GM20431 (cell line): ENCODE results near the gene SAMD14.

Experiments
- in situ Hi-C: fragments of 300-500 bp; cut with MseI, MboI; formaldehyde crosslinking; loops from one replicate; pipeline ENCODE4 v1.15.0; 2020; ENCODE audit warnings: low sequenced_read_pairs; ENCODE audit not compliant: unreplicated experiment

SAMD14 gene

GRCh38 chr17:50129728-50130558 is at the start of gene SAMD14:
Gene SAMD14 (minus strand): TSS chr17:50130160. CDS start chr17:50124959, 5,201 bp downstream.
- in situ Hi-C loops = no loop called here

GRCh38 chr17:50177983-50178834 is 48.2 kb upstream of the SAMD14 start:
- in situ Hi-C loops = no loop called here

GRCh38 chr17:50177476-50177875 is 47.5 kb upstream of the SAMD14 start:
- in situ Hi-C loops = no loop called here

- in situ Hi-C loops = no loop called here
Observed at GRCh38 chr17:50176559-50177357, 46.8 kb upstream of the SAMD14 start.

GRCh38 chr17:50175035-50175807 is 45.3 kb upstream of the SAMD14 start:
- in situ Hi-C loops = no loop called here

- in situ Hi-C loops = no loop called here
Observed at GRCh38 chr17:50174444-50174843, 44.5 kb upstream of the SAMD14 start.

GRCh38 chr17:50173335-50173941 is 43.5 kb upstream of the SAMD14 start:
- in situ Hi-C loops = no loop called here

- in situ Hi-C loops = no loop called here
Observed at GRCh38 chr17:50172936-50173334, 43.0 kb upstream of the SAMD14 start.

- in situ Hi-C loops = no loop called here
Observed at GRCh38 chr17:50172130-50172529, 42.2 kb upstream of the SAMD14 start.

- in situ Hi-C loops = no loop called here
Observed at GRCh38 chr17:50171371-50172071, 41.6 kb upstream of the SAMD14 start.

GRCh38 chr17:50170662-50171370 is 40.9 kb upstream of the SAMD14 start:
- in situ Hi-C loops = no loop called here

GRCh38 chr17:50169881-50170459 is 40.0 kb upstream of the SAMD14 start:
- in situ Hi-C loops = no loop called here

- in situ Hi-C loops = no loop called here
Observed at GRCh38 chr17:50169121-50169764, 39.3 kb upstream of the SAMD14 start.

GRCh38 chr17:50168319-50168718 is 38.4 kb upstream of the SAMD14 start:
- in situ Hi-C loops = no loop called here

- in situ Hi-C loops = no loop called here
Observed at GRCh38 chr17:50167371-50167770, 37.4 kb upstream of the SAMD14 start.

GRCh38 chr17:50166518-50167181 is 36.7 kb upstream of the SAMD14 start:
- in situ Hi-C loops = no loop called here
